Ovary (tissue), 9 donors: ENCODE results near the gene RAB23. TPM values are rescaled to one million over a fixed set of nuclear protein-coding genes. Genes with fewer than 3 reads are reported as not detected.

ENCODE experiments used
- DNase-seq, 5 donors: peaks; one replicate each; pipeline ENCODE4 v3.0.0-alpha.2; 2019 to 2020
- H3K27ac ChIP-seq, 2 donors: fragments of 200-600 bp; one replicate each; pipeline versions ENCODE4 v1.5.1 to v1.8.0; 2019 to 2022
- H3K27me3 ChIP-seq: fragments of 200-600 bp; one replicate; pipeline ENCODE4 v1.8.0; 2022
- H3K36me3 ChIP-seq: fragments of 200-600 bp; sonication (generic); one replicate; pipeline ENCODE4 v1.5.1; 2019
- H3K4me1 ChIP-seq: one replicate; pipeline ENCODE4 v1.8.1; 2013; ENCODE audit warnings: mild to moderate bottlenecking, moderate library complexity; ENCODE audit not compliant: insufficient read depth
- H3K4me3 ChIP-seq: fragments of 200-600 bp; sonication (generic); one replicate; pipeline ENCODE4 v1.5.1; 2017
- H3K9me3 ChIP-seq, 2 donors: fragments of 200-600 bp in 1 of 2; sonication (generic) in 1 of 2; one replicate each; pipeline versions ENCODE4 v1.5.1 to v1.8.1; 2013 to 2019; ENCODE audit warnings: mild to moderate bottlenecking in 1 of 2, moderate library complexity in 1 of 2
- CTCF ChIP-seq, 3 donors: fragments of 450-650 bp in 2 of 3; fragments of 200-600 bp in 1 of 3; IDR thresholded peaks; one replicate each; pipeline versions ENCODE4 v1.5.1 to v1.8.0; 2016 to 2022; ENCODE audit warnings: antibody characterized with exemption in 3 of 3, mild to moderate bottlenecking in 1 of 3
- EP300 ChIP-seq: sonication (generic); formaldehyde crosslinking; IDR thresholded peaks from one replicate; pipeline ENCODE4 v1.6.1; 2017; ENCODE audit warnings: antibody characterized with exemption
- POLR2A ChIP-seq: fragments of 450-650 bp; IDR thresholded peaks from one replicate; pipeline ENCODE4 v1.6.1; 2017; ENCODE audit warnings: antibody characterized with exemption, mild to moderate bottlenecking, moderate library complexity
- WGBS, 3 donors: extraction: QIAGEN DNeasy Blood & Tissue Kit in 1 of 3; methylation state at CpG; one replicate each; pipeline versions ENCODE4 v1.1.5 to v1.1.7; 2013 to 2017; 5-methylcytosine and 5-hydroxymethylcytosine counted together
- intact Hi-C, 4 donors: fragments of 100-400 bp; cut with DNase I; formaldehyde crosslinking; loops; one replicate each; pipeline versions ENCODE4 v1.11.0 to v1.15.1; 2022 to 2023
- polyA plus RNA-seq, 2 donors: library from polyadenylated mRNA; stranded (reverse); fragments of 200-250 nt in 1 of 2; fragments of 350-450 nt in 1 of 2; fragmentation: Illumina TruSeq in 1 of 2; extraction: RNeasy Lipid Tissue Mini Kit (QIAGEN cat#74804) in 1 of 2; gene quantifications; one replicate each; pipeline ENCODE4 v1.2.3, GENCODE V29; 2013 to 2014
- total RNA-seq, 7 donors: library from RNA; depleted of rRNA in 2 of 7; stranded (reverse); fragments of >200 nt in 2 of 7; fragmentation: NEBNext Ultra II Directional in 3 of 7; extraction: Animal tissue kit (Norgen Biotek cat#: 25700) in 3 of 7; gene quantifications; one replicate each; pipeline versions ENCODE4 v1.1.0 to v1.2.4, GENCODE V29; 2016 to 2023
- donor health status: DM: no; HTN: no; CAD: no; lungs with moderate emphysema.
- donor health status: DM: no; HTN: no; CAD: no.
- donor health status: Bipolar disorder and iron deficiency.
- donor health status: DM: yes; HTN: yes; CAD: no.
- donor health status: DM: no; HTN: no; CAD: no.
- donor health status: DM: yes; HTN: yes; CAD: no.

Gene RAB23
- total and polyA plus RNA-seq, 9 donors = 14.2 to 31.0 (median 16.7) TPM

- H3K27me3 ChIP-seq = no peaks in the 10 kb centered on the region
- H3K36me3 ChIP-seq = no peaks in the 10 kb centered on the region
- H3K9me3 ChIP-seq = no peaks in the 10 kb centered on the region
- TF ChIP-seq EP300 = no peak
- no peak for TF ChIP-seq POLR2A
- no peak for TF ChIP-seq CTCF (IDR thresholded peaks at IDR 0.05)
- no peak for DNase-seq
- intact Hi-C loops = no loop called here
- 81 to 87% (median 85%) methylated on average over 7 of the region's 7 CpGs for WGBS, 3 donors
- no peak overlapping the region for H3K27ac ChIP-seq
- no peak overlapping the region for H3K4me3 ChIP-seq
- no peaks in the 10 kb centered on the region for H3K4me1 ChIP-seq
Observed at GRCh38 chr6:57205550-57206328, 16.4 kb downstream of the RAB23 start.

GRCh38 chr6:57201718-57202117 lies 20.4 kb downstream of the RAB23 start:
- TF ChIP-seq POLR2A = no peak
- TF ChIP-seq EP300 = no peak
- no peak for TF ChIP-seq CTCF (IDR thresholded peaks at IDR 0.05)
- Histone ChIP-seq H3K27ac (no peak overlapping the region), H3K4me3 (no peak overlapping the region), H3K27me3 (no peaks in the 10 kb centered on the region), H3K9me3 (no peaks in the 10 kb centered on the region), H3K36me3 (no peaks in the 10 kb centered on the region), H3K4me1 (no peaks in the 10 kb centered on the region)
- no peak for DNase-seq
- intact Hi-C loops = no loop called here
- WGBS, 3 donors = 74 to 83% (median 74%) methylated on average over 1 of the region's 1 CpG

- H3K4me3 ChIP-seq = no peak overlapping the region
- H3K4me1 ChIP-seq = peaks cover 1% of the 10 kb centered on the region
- DNase-seq = no peak
- 77 to 78% (median 77%) methylated on average over 6 of the region's 6 CpGs for WGBS, 3 donors
- intact Hi-C loops = loop anchor here in 2 of 4 donors (10.0 kb wide), 1 partner anchor 116 kb away; the partner anchor contains the start of gene PRIM2 (in 2 of the 2)
- H3K27me3 ChIP-seq = no peaks in the 10 kb centered on the region
- H3K9me3 ChIP-seq = no peaks in the 10 kb centered on the region
- no peaks in the 10 kb centered on the region for H3K36me3 ChIP-seq
- H3K27ac ChIP-seq = no peak overlapping the region
- TF ChIP-seq CTCF (IDR thresholded peaks at IDR 0.05) = no peak
- TF ChIP-seq POLR2A = no peak
- no peak for TF ChIP-seq EP300
Observed at GRCh38 chr6:57198926-57199636, 23.0 kb downstream of the RAB23 start.

- no peaks in the 10 kb centered on the region for H3K36me3 ChIP-seq
- TF ChIP-seq EP300 (no peak), POLR2A (no peak), CTCF (IDR thresholded peaks at IDR 0.05) (no peak)
- H3K9me3 ChIP-seq = no peaks in the 10 kb centered on the region
- intact Hi-C loops = loop anchor here in 2 of 4 donors (10.0 kb wide), 1 partner anchor 119 kb away; the partner anchor contains the start of gene PRIM2 (in 2 of the 2)
- H3K4me3 ChIP-seq = no peak overlapping the region
- no peak for DNase-seq
- no peak overlapping the region for H3K27ac ChIP-seq
- 72 to 85% (median 80%) methylated on average over 2 of the region's 2 CpGs for WGBS, 3 donors
- H3K27me3 ChIP-seq = no peaks in the 10 kb centered on the region
- peaks cover 1% of the 10 kb centered on the region for H3K4me1 ChIP-seq
Observed at GRCh38 chr6:57195457-57195856, 26.6 kb downstream of the RAB23 start.
